Motor neuron (in vitro differentiated cells): ENCODE data around the gene MRPL44. TPM values are rescaled to one million over a fixed set of nuclear protein-coding genes. Genes with fewer than 3 reads are reported as not detected.
"Not testable (repeated sequence)": the region's sequence is repeated elsewhere in the genome, so short reads cannot be mapped to it uniquely, and the experiment has no call there.

Source experiments
- ATAC-seq, 8 experiments: fragments of 200-7000 bp; cut with Tn5 transposase; replicated peaks in 6 of 8; 2 replicates each; pipeline ENCODE4 v1.8.0; 2021; ENCODE audit warnings: mild to moderate bottlenecking in 8 of 8, moderate library complexity in 8 of 8
- H3K27ac ChIP-seq, 2 donors: fragments of 250-450 bp; sonication (Bioruptor Pico); 2 replicates each; pipeline ENCODE4 v1.9.0; 2021; ENCODE audit warnings: antibody characterized with exemption in 2 of 2, mild to moderate bottlenecking in 2 of 2, moderate library complexity in 1 of 2
- H3K4me1 ChIP-seq, 2 donors: fragments of 250-450 bp; sonication (Bioruptor Pico); replicated peaks in 1 of 2; 2 replicates each; pipeline ENCODE4 v1.6.1; 2021; ENCODE audit warnings: antibody characterized with exemption in 2 of 2, mild to moderate bottlenecking in 2 of 2, moderate library complexity in 1 of 2
- H3K4me3 ChIP-seq, 5 donors: fragments of 250-450 bp; sonication (Bioruptor Pico); 2 replicates each; pipeline ENCODE4 v1.9.0; 2021; ENCODE audit warnings: antibody characterized with exemption in 5 of 5, mild to moderate bottlenecking in 5 of 5, moderate library complexity in 4 of 5
- WGBS, 10 experiments: fragments of 450-650 bp; shearing (Covaris generic); methylation state at CpG; one replicate each; pipeline ENCODE4 v1.0.0; 2022; 5-methylcytosine and 5-hydroxymethylcytosine counted together
- in situ Hi-C, 9 experiments: fragments of 400-800 bp; cut with MboI; loops; one replicate each; pipeline ENCODE4 v1.15.0; 2021; ENCODE audit warnings: low sequenced_read_pairs in 9 of 9, low pct_unique_long_range_greater_than_20kb in 2 of 9; ENCODE audit not compliant: unreplicated experiment in 9 of 9
- total RNA-seq, 8 experiments: library from RNA; unstranded; fragments of 300-600 nt; gene quantifications; 2 replicates each; pipeline versions ENCODE4 v1.2.3 to v1.2.4, GENCODE V29; 2022

MRPL44 gene
- total RNA-seq, 8 experiments from 2014 or later, result 35.4 to 46.7 (median 39.9) TPM

- no peak overlapping the region for H3K4me3 ChIP-seq
- H3K4me1 ChIP-seq, result no peaks in the 10 kb centered on the region
- ATAC-seq, result peak in 3 of 8 experiments; percentile 85 to 93 (median 89)
- WGBS, 10 experiments, result 0 to 89% (median 67%) methylated on average over 1 of the region's 1 CpG; no CpG with 5 or more reads in 5 of the 10 experiments
- in situ Hi-C loops, result loop anchor here in 6 of 9 experiments (25.0 kb wide), 2 partner anchors 281 to 306 kb away; no protein-coding TSS in a partner anchor
- no peak overlapping the region for H3K27ac ChIP-seq
These were observed 24.0 kb downstream of the MRPL44 start for GRCh38 chr2:223981241-223981640.

- Histone ChIP-seq H3K4me3 (no peak overlapping the region), H3K4me1 (peaks cover 2 to 7% of the 10 kb centered on the region in 2 donors), H3K27ac (no peak overlapping the region)
- in situ Hi-C loops, result loop anchor here in 6 of 9 experiments (25.0 kb wide), 2 partner anchors 273 to 298 kb away; no protein-coding TSS in a partner anchor
- ATAC-seq, result no peak
- WGBS, 10 experiments, result 79 to 100% (median 95%) methylated on average over 2 to 8 of the region's 10 CpGs; no CpG with 5 or more reads in 1 of the 10 experiments
These were observed 32.1 kb downstream of the MRPL44 start for GRCh38 chr2:223989206-223989855.

- peaks cover 2 to 7% of the 10 kb centered on the region in 2 donors for H3K4me1 ChIP-seq
- H3K4me3 ChIP-seq, result no peak overlapping the region
- no peak for ATAC-seq
- in situ Hi-C loops, result loop anchor here (10.0 to 25.0 kb wide), 3 partner anchors 272 to 297 kb away; no protein-coding TSS in a partner anchor
- H3K27ac ChIP-seq, result no peak overlapping the region
- WGBS, 10 experiments, result 50 to 100% (median 80%) methylated on average over 1 to 3 of the region's 3 CpGs; no CpG with 5 or more reads in 3 of the 10 experiments
These were observed 32.6 kb downstream of the MRPL44 start for GRCh38 chr2:223989856-223990232.

GRCh38 chr2:223991611-223992010 is 34.3 kb downstream of the MRPL44 start:
- peak in 1 of 8 experiments; percentile 83 for ATAC-seq
- in situ Hi-C loops, result loop anchor here (10.0 to 25.0 kb wide), 3 partner anchors 271 to 296 kb away; no protein-coding TSS in a partner anchor
- 0 to 94% (median 86%) methylated on average over 1 to 10 of the region's 12 CpGs; no CpG with 5 or more reads in 1 of the 10 experiments for WGBS, 10 experiments
- no peak overlapping the region for H3K4me3 ChIP-seq
- peaks cover 2 to 11% of the 10 kb centered on the region in 2 donors for H3K4me1 ChIP-seq
- no peak overlapping the region for H3K27ac ChIP-seq

GRCh38 chr2:223993634-223994232 is 36.5 kb downstream of the MRPL44 start:
- Histone ChIP-seq H3K27ac (no peak overlapping the region), H3K4me1 (peaks cover 2 to 13% of the 10 kb centered on the region in 2 donors), H3K4me3 (no peak overlapping the region)
- in situ Hi-C loops, result loop anchor here (10.0 to 25.0 kb wide), 3 partner anchors 269 to 294 kb away; no protein-coding TSS in a partner anchor
- ATAC-seq, result peak; percentile 62 to 93 (median 83)
- WGBS, 10 experiments, result 0 to 50% (median 27%) methylated on average over 1 to 5 of the region's 5 CpGs; no CpG with 5 or more reads in 4 of the 10 experiments

- WGBS, 10 experiments, result 82 to 100% (median 87%) methylated on average over 1 to 3 of the region's 4 CpGs; no CpG with 5 or more reads in 3 of the 10 experiments
- no peak for ATAC-seq
- H3K27ac ChIP-seq, result no peak overlapping the region
- H3K4me1 ChIP-seq, result peaks cover 2 to 13% of the 10 kb centered on the region in 2 donors
- no peak overlapping the region for H3K4me3 ChIP-seq
- in situ Hi-C loops, result loop anchor here (10.0 to 25.0 kb wide), 3 partner anchors 268 to 293 kb away; no protein-coding TSS in a partner anchor
These were observed 37.4 kb downstream of the MRPL44 start for GRCh38 chr2:223994562-223995162.

GRCh38 chr2:223995569-223995968 is 38.3 kb downstream of the MRPL44 start:
- H3K4me3 ChIP-seq, result no peak overlapping the region
- H3K4me1 ChIP-seq, result peaks cover 2 to 13% of the 10 kb centered on the region in 2 donors
- in situ Hi-C loops, result loop anchor here (10.0 to 25.0 kb wide), 3 partner anchors 267 to 292 kb away; no protein-coding TSS in a partner anchor
- peak overlapping the region; percentile 7 to 39 for H3K27ac ChIP-seq
- peak in 3 of 8 experiments; percentile 62 to 79 (median 72) for ATAC-seq
- WGBS, 10 experiments, result 40 to 90% (median 68%) methylated on average over 2 to 5 of the region's 5 CpGs

GRCh38 chr2:223996391-223996790 is 39.1 kb downstream of the MRPL44 start:
- ATAC-seq, result peak in 1 of 8 experiments; percentile 53
- H3K27ac ChIP-seq, result no peak overlapping the region
- in situ Hi-C loops, result loop anchor here (10.0 to 25.0 kb wide), 3 partner anchors 266 to 291 kb away; no protein-coding TSS in a partner anchor
- no peak overlapping the region for H3K4me3 ChIP-seq
- 93 to 100% (median 100%) methylated on average over 1 to 2 of the region's 6 CpGs; no CpG with 5 or more reads in 7 of the 10 experiments for WGBS, 10 experiments
- peaks cover 2 to 13% of the 10 kb centered on the region in 2 donors for H3K4me1 ChIP-seq

- H3K4me1 ChIP-seq, result peaks cover 2 to 13% of the 10 kb centered on the region in 2 donors
- ATAC-seq, result no peak
- no peak overlapping the region for H3K27ac ChIP-seq
- H3K4me3 ChIP-seq, result no peak overlapping the region
- in situ Hi-C loops, result loop anchor here (10.0 to 25.0 kb wide), 3 partner anchors 264 to 289 kb away; no protein-coding TSS in a partner anchor
- 25 to 92% (median 76%) methylated on average over 1 to 5 of the region's 5 CpGs; no CpG with 5 or more reads in 2 of the 10 experiments for WGBS, 10 experiments
These were observed 40.7 kb downstream of the MRPL44 start for GRCh38 chr2:223997938-223998337.

- in situ Hi-C loops, result loop anchor here (10.0 to 25.0 kb wide), 3 partner anchors 263 to 288 kb away; no protein-coding TSS in a partner anchor
- peaks cover 0 to 10% of the 10 kb centered on the region in 2 donors for H3K4me1 ChIP-seq
- 0 to 100% (median 84%) methylated on average over 1 to 2 of the region's 2 CpGs for WGBS, 10 experiments
- peak in 1 of 8 experiments; percentile 44 for ATAC-seq
- H3K4me3 ChIP-seq, result no peak overlapping the region
- H3K27ac ChIP-seq, result no peak overlapping the region
These were observed 41.7 kb downstream of the MRPL44 start for GRCh38 chr2:223998948-223999347.

- ATAC-seq, result no peak
- in situ Hi-C loops, result loop anchor here (10.0 to 25.0 kb wide), 3 partner anchors 262 to 287 kb away; no protein-coding TSS in a partner anchor
- no peak overlapping the region for H3K4me3 ChIP-seq
- WGBS, 10 experiments, result 87 to 100% (median 95%) methylated on average over 1 to 6 of the region's 11 CpGs; no CpG with 5 or more reads in 5 of the 10 experiments
- H3K27ac ChIP-seq, result no peak overlapping the region
- peaks cover 0 to 6% of the 10 kb centered on the region in 2 donors for H3K4me1 ChIP-seq
These were observed 42.6 kb downstream of the MRPL44 start for GRCh38 chr2:223999862-224000261.

- in situ Hi-C loops, H3K27ac ChIP-seq, ATAC-seq, H3K4me1 ChIP-seq, H3K4me3 ChIP-seq: not testable (repeated sequence)
- 83 to 100% (median 100%) methylated on average over 1 to 3 of the region's 5 CpGs; no CpG with 5 or more reads in 3 of the 10 experiments for WGBS, 10 experiments
These were observed 43.4 kb downstream of the MRPL44 start for GRCh38 chr2:224000662-224001061.
